ENCODE results near the gene CCDC33. TPM values are rescaled to one million over a fixed set of nuclear protein-coding genes. Genes with fewer than 3 reads are reported as not detected.
A peak's percentile ranks its signal among the peaks of the same experiment; 100 is the strongest.

Gene CCDC33
- total and polyA plus RNA-seq, 2 experiments from 2014 or later = 0.63 to 0.86 TPM

DNA sequence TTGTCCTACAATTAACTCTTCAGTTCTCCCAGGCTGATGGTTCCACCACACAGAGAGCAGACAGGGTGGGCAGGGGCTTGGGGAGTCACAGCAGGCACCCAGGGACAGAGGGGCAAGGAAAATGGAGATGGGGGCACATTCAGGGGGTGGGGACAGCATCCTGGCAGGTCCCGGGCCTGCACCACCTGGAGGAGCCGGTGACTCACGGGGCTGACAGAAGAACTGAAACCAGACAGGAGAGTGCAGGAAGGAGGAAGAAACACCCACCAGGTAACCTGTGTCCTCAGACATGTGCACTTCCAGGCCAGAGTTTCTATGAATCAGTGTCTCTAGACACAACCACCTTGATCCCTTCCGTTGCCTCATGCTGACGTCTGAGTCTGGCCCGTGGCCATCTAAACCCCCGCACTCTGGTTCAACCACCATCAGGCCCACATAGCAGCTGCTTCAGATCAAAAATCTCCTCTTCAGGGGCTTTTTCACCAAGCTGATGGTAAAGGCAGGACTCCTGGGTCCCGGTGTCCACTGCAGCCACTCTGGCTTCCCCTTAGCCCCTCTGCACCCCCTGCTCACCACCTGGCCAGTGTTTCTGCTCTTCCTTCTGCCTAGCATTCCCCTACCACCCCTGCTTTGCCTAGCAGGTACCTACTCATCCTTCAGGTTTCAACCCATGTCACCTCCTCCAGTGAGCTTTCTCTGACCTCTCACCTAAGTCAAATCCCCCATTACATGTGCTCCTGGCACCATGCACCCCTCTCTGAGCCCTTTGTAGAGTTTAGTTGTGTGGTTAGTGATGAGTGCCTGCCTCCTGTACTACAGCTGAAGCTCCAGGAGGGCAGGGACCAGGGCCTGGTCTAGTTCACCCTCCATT is 147.8 kb downstream of the CCDC33 start:
- Histone ChIP-seq H3K4me2 (no peak overlapping the region), H3K4me1 (ENCODE audit: insufficient read depth) (peaks cover 7% of the 10 kb centered on the region), H3K27me3 (no peaks in the 10 kb centered on the region), H2AFZ (no peak overlapping the region), H3K9me3 (ENCODE audit: low read depth) (no peaks in the 10 kb centered on the region), H3K9me2 (replicated peaks; ENCODE audit: insufficient read depth) (no peaks in the 10 kb centered on the region), H4K20me1 (ENCODE audit: insufficient read depth, poor library complexity, severe bottlenecking) (no peaks in the 10 kb centered on the region), H3K36me3 (replicated peaks; ENCODE audit: insufficient read depth, low read depth) (no peaks in the 10 kb centered on the region), H3K4me3 (no peak overlapping the region), H3K27ac (no peak overlapping the region), H3K79me2 (no peaks in the 10 kb centered on the region)
- TF ChIP-seq EZH2phosphoT487 (IDR thresholded peaks at IDR 0.05; ENCODE audit: low read depth, severe bottlenecking, unreplicated experiment) (no peak), CTCF (IDR thresholded peaks at IDR 0.05; ENCODE audit: poor library complexity) (no peak), EZH2 (IDR thresholded peaks at IDR 0.05; ENCODE audit: borderline replicate concordance) (no peak)
- WGBS (ENCODE audit: low lambda C conversion rate, missing lambda C conversion rate) = 84% methylated on average over 8 of the region's 8 CpGs
- peak; percentile 50 for DNase-seq (ENCODE audit: low spot score)

DNA sequence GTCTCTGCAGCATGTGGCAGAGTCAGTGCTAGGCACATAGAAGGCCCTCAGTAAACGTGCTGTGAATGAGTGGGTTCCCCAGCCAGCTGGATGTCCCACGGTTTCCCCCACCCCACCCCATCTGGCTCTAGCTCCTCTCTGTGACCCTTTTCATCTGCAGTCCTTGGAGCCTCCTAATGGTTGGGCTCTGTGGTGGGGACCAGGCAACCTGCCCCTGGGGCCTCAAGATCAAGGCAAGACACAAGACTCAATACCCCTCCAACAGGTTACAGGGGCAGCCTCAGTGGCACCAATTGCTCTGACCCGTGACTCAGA is 148.4 kb downstream of the CCDC33 start:
- 82% methylated on average over 3 of the region's 3 CpGs for WGBS (ENCODE audit: low lambda C conversion rate, missing lambda C conversion rate)
- Histone ChIP-seq H3K27me3 (no peaks in the 10 kb centered on the region), H3K9me3 (ENCODE audit: low read depth) (no peaks in the 10 kb centered on the region), H3K9me2 (replicated peaks; ENCODE audit: insufficient read depth) (no peaks in the 10 kb centered on the region), H3K4me1 (ENCODE audit: insufficient read depth) (peaks cover 13% of the 10 kb centered on the region), H3K36me3 (replicated peaks; ENCODE audit: insufficient read depth, low read depth) (no peaks in the 10 kb centered on the region), H3K4me2 (no peak overlapping the region), H4K20me1 (ENCODE audit: insufficient read depth, poor library complexity, severe bottlenecking) (no peaks in the 10 kb centered on the region), H3K4me3 (no peak overlapping the region), H2AFZ (no peak overlapping the region), H3K27ac (no peak overlapping the region), H3K79me2 (no peaks in the 10 kb centered on the region)
- TF ChIP-seq EZH2phosphoT487 (IDR thresholded peaks at IDR 0.05; ENCODE audit: low read depth, severe bottlenecking, unreplicated experiment) (no peak), CTCF (IDR thresholded peaks at IDR 0.05; ENCODE audit: poor library complexity) (no peak), EZH2 (IDR thresholded peaks at IDR 0.05; ENCODE audit: borderline replicate concordance) (no peak)
- DNase-seq (ENCODE audit: low spot score) = no peak

DNA sequence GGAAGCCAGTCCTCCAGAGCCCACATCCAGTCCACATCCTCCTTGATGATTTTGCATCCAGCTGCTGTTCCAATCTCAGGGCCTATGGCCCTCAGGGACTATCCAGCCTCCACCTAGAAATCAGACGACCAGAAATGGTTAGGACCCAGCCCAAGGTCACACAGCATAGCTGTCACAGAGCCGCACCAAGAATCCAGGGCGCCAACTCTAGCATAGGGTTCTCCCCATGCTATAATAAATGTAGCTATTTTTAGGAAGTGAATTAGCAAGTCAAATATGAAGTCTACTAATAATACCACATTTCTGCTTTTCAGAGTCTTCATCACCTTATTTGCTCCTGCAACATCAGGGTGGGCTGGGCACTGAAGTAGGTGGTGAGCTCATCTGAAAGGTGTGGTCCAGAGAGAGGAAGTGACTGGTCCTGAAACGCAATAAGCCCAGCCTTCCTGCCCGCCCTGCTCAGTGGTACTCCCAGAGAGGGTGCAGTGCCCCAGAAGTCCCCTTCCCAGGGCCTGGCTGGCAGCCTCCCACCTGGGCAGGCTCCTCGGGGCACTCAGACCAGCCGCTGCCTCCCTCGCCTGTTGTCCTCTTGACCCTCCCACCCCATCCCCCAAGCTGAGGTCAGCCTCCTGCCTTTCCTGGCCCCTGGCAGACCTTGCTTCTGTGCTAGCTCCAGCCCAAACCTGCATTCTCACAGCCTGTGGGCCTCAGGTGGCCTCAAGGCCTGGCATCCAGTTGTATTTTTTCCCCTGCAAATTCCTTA is 148.9 kb downstream of the CCDC33 start:
- Histone ChIP-seq H3K4me1 (ENCODE audit: insufficient read depth) (peaks cover 18% of the 10 kb centered on the region), H3K27me3 (no peaks in the 10 kb centered on the region), H4K20me1 (ENCODE audit: insufficient read depth, poor library complexity, severe bottlenecking) (no peaks in the 10 kb centered on the region), H2AFZ (no peak overlapping the region), H3K4me2 (no peak overlapping the region), H3K36me3 (replicated peaks; ENCODE audit: insufficient read depth, low read depth) (no peaks in the 10 kb centered on the region), H3K9me3 (ENCODE audit: low read depth) (no peaks in the 10 kb centered on the region), H3K79me2 (no peaks in the 10 kb centered on the region), H3K9me2 (replicated peaks; ENCODE audit: insufficient read depth) (no peaks in the 10 kb centered on the region), H3K27ac (no peak overlapping the region), H3K4me3 (no peak overlapping the region)
- no peak for DNase-seq (ENCODE audit: low spot score)
- 86% methylated on average over 5 of the region's 8 CpGs for WGBS (ENCODE audit: low lambda C conversion rate, missing lambda C conversion rate)
- TF ChIP-seq EZH2 (IDR thresholded peaks at IDR 0.05; ENCODE audit: borderline replicate concordance) (no peak), CTCF (IDR thresholded peaks at IDR 0.05; ENCODE audit: poor library complexity) (no peak), EZH2phosphoT487 (IDR thresholded peaks at IDR 0.05; ENCODE audit: low read depth, severe bottlenecking, unreplicated experiment) (no peak)
